NCI-H1417 treated with DMSO at 0.1 percent for 48 hours (cell line): ENCODE measurements around the gene DLX1.
"Not testable (repeated sequence)": the region's sequence is repeated elsewhere in the genome, so short reads cannot be mapped to it uniquely, and the experiment has no call there.

Experiments
- DNase-seq: peaks from one replicate; lab custom pipeline; 2025; lab: John Stamatoyannopoulos, UW

Gene DLX1

GRCh38 chr2:172098650-172099471 lies 13.6 kb downstream of the DLX1 start:
- DNase-seq, result no peak

- no peak for DNase-seq
Observed at GRCh38 chr2:172099472-172100079, 14.3 kb downstream of the DLX1 start.

- no peak for DNase-seq
Observed at GRCh38 chr2:172100080-172100934, 15.0 kb downstream of the DLX1 start.

GRCh38 chr2:172100935-172101820 lies 15.9 kb downstream of the DLX1 start:
- DNase-seq, result no peak

GRCh38 chr2:172101821-172102390 lies 16.6 kb downstream of the DLX1 start:
- DNase-seq, result no peak

GRCh38 chr2:172102391-172103359 lies 17.4 kb downstream of the DLX1 start, which contains the start of gene DLX2:
TSS of gene DLX2 (minus strand) at chr2:172102900. CDS start at chr2:172102538, 362 bp downstream.
- no peak for DNase-seq

- DNase-seq, result no peak
Observed at GRCh38 chr2:172103471-172104272, 18.4 kb downstream of the DLX1 start.

GRCh38 chr2:172105471-172106107 lies 20.3 kb downstream of the DLX1 start:
- DNase-seq, result no peak

- no peak for DNase-seq
Observed at GRCh38 chr2:172106108-172106961, 21.0 kb downstream of the DLX1 start.

GRCh38 chr2:172107690-172108586 lies 22.6 kb downstream of the DLX1 start:
- DNase-seq, result no peak

GRCh38 chr2:172108587-172108930 lies 23.3 kb downstream of the DLX1 start:
- DNase-seq, result no peak

GRCh38 chr2:172109256-172109987 lies 24.1 kb downstream of the DLX1 start:
- no peak for DNase-seq

GRCh38 chr2:172109988-172110811 lies 24.9 kb downstream of the DLX1 start:
- DNase-seq, result no peak

GRCh38 chr2:172113617-172114016 lies 28.3 kb downstream of the DLX1 start:
- no peak for DNase-seq

- DNase-seq, result not testable (repeated sequence)
Observed at GRCh38 chr2:172114176-172114575, 28.9 kb downstream of the DLX1 start.
